Measurements from ENCODE around the gene ALOX5.

- no peak for TF ChIP-seq CTCF (IDR thresholded peaks at IDR 0.05)
- no peak for TF ChIP-seq FOXP1 (CRISPR knock-in tag; IDR thresholded peaks at IDR 0.05; ENCODE audit: borderline replicate concordance)
- no peak for TF ChIP-seq USF1 (CRISPR knock-in tag; IDR thresholded peaks at IDR 0.05)
- no peak for TF ChIP-seq CREB1 (CRISPR knock-in tag; IDR thresholded peaks at IDR 0.05)
- no peak for TF ChIP-seq USF2 (CRISPR knock-in tag; IDR thresholded peaks at IDR 0.05)
- no peak for TF ChIP-seq NR3C1 (CRISPR knock-in tag; conservative IDR thresholded peaks at IDR 0.05; ENCODE audit: low read depth)
- no peak for TF ChIP-seq OVOL2 (CRISPR knock-in tag; IDR thresholded peaks at IDR 0.05; ENCODE audit: borderline replicate concordance)
- no peak for TF ChIP-seq MAX (CRISPR knock-in tag; IDR thresholded peaks at IDR 0.05)
- TF ChIP-seq NFE2L1 (CRISPR knock-in tag; IDR thresholded peaks at IDR 0.05): no peak
- TF ChIP-seq JUN (CRISPR knock-in tag; IDR thresholded peaks at IDR 0.05): no peak
- TF ChIP-seq, protein P1, sequence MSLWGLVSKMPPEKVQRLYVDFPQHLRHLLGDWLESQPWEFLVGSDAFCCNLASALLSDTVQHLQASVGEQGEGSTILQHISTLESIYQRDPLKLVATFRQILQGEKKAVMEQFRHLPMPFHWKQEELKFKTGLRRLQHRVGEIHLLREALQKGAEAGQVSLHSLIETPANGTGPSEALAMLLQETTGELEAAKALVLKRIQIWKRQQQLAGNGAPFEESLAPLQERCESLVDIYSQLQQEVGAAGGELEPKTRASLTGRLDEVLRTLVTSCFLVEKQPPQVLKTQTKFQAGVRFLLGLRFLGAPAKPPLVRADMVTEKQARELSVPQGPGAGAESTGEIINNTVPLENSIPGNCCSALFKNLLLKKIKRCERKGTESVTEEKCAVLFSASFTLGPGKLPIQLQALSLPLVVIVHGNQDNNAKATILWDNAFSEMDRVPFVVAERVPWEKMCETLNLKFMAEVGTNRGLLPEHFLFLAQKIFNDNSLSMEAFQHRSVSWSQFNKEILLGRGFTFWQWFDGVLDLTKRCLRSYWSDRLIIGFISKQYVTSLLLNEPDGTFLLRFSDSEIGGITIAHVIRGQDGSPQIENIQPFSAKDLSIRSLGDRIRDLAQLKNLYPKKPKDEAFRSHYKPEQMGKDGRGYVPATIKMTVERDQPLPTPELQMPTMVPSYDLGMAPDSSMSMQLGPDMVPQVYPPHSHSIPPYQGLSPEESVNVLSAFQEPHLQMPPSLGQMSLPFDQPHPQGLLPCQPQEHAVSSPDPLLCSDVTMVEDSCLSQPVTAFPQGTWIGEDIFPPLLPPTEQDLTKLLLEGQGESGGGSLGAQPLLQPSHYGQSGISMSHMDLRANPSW (CRISPR knock-in tag; conservative IDR thresholded peaks at IDR 0.05; ENCODE audit: low read depth): no peak
- TF ChIP-seq, protein P2, sequence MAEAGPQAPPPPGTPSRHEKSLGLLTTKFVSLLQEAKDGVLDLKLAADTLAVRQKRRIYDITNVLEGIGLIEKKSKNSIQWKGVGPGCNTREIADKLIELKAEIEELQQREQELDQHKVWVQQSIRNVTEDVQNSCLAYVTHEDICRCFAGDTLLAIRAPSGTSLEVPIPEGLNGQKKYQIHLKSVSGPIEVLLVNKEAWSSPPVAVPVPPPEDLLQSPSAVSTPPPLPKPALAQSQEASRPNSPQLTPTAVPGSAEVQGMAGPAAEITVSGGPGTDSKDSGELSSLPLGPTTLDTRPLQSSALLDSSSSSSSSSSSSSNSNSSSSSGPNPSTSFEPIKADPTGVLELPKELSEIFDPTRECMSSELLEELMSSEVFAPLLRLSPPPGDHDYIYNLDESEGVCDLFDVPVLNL (CRISPR knock-in tag; IDR thresholded peaks at IDR 0.05; ENCODE audit: borderline replicate concordance, low read depth): no peak
These were observed 3.6 kb upstream of the ALOX5 start for GRCh38 chr10:45370202-45370955.

Measured in WTC11 (cell line).